Stimulated activated CD4-positive, alpha-beta T cell treated with anti-CD3 and anti-CD28 coated beads, Interleukin-2, amount 100 ng/mL, for 4 hours (primary cell): ENCODE measurements around the gene SPRED2.

Experiments
- DNase-seq: peaks from one replicate; pipeline ENCODE4 v3.0.0-alpha.2; 2020; ENCODE audit warnings: low read depth

The SPRED2 gene

DNA sequence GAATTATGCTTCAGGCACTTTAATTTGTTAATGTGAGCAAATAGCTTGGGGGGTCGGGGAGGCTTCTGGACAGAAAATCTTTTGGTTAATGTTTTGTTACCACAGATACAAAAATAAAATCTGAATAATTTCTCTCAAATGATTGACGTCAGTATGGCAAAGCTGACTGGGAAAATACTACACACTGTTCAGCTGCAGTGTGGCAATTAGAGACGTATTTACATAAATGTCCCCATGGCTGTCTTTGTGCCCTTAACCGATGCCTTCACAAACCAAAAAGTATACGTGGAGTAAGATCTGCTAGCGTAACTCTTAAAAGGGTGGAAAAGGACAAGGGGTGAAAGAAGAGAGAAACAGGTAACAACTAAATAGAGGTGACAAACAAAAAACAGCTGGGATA is 121.3 kb downstream of the SPRED2 start:
- no peak for DNase-seq

DNA sequence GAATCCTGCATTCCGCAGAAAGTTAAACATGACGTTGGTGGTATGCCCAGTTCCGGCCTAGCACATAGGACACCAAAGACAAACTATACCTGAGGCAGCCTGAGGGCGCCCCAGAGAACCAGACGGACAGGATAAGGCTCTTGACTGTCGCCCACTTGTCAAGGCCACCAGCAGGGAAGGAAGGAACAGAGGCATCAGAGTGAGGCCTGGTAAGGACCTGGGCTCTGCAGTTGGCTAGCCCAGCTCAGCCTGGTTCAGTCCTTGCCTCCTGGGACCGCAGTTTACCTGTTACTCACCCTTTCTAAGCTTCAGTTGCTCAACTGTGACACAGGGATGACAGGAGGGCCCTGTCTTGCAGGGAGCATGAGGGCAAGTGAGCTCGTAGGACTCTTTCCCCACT is 122.7 kb downstream of the SPRED2 start:
- no peak for DNase-seq

DNA sequence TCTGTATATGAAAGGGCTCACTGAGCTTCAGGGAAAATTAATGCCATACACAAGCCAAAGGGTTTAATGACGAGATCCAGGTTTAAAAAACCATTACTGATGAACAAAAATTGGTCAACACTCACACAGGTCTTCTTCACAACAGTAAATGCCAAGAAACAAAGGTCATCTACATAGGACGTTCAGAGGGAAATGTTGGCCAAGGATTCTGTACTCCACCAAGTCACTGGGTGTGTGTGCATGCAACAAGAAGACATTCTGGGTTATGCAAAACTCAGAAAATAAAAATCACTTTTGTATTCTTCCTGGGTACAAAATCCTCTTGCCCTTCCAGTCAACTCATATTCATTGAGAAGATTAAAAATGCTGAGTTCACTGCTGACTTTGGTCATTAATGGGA is 126.5 kb downstream of the SPRED2 start:
- no peak for DNase-seq

DNA sequence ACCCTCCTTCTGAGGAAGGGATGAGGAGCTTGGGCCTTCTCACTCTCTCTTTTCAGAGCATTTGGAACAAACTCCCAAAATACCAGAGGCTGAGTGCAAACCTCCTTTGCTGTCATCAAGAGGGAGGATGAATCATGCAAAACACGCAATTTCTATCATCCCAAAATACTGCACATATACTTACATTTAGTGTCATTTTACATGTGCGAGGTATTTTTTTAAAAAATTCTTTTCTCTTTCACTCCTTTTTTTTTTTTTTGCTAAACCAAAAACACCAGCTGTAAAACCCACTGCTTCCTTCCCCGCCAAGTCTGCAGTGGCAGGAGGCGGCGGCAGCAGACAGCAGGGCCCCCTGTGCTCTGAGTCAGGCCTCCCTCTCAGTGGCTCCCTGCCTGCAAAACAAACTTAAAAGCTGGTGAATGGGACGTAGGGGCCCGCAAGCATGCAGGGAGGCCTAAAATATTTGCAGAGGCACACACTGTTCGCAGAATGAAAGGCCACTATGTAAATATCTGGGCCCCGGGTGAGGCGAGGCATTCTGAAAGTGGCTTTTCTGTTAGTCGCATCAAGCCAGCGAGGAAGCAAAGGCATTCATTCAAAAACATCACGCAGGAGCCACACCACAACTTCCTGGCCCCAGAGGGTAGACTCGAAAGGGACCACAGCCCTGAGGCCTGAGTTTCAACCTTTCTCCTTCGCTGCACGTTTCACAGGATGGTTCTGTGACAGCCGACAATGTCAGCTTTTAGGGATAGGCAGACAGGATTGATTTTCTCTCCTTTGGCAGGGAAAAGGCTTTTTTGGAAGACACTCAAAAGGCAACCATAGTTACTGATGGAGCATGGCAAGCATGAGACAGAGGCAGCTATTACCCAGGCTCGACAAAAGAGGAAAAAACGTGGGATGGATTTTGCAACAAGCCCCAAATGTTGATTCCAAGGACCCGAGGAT is 131.4 kb downstream of the SPRED2 start:
- peak; percentile 45 for DNase-seq

DNA sequence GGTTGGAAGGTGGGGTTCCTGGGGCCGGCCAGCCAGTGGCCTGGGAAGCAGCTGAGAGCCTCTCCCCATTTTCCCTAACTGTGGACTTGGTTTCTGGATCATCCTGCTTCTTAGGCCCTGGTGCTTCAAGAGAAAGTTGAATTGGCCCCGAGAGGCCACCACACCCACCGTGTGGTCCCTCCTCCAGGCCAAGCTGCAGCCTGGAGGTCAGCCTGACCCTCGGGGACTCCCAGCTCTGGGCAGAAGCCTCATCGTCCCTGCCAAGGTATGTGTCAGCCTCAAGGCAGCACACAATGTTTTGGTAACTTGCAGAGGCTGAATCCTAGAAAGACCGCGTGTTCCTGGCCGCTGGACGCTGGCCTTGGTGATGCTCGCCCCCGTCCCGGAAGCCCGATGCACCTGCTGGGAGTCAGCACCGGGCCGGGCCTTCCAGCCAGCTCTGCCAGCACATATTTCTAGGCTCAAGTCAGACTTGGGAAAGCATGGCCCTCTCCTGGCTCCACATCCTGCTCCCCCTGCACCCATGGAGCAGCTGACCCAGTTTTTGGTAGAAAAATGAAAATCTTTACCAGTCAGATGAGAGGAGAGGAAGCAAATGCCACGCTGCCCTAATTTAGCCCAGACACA is 132.2 kb downstream of the SPRED2 start:
- DNase-seq, result no peak

DNA sequence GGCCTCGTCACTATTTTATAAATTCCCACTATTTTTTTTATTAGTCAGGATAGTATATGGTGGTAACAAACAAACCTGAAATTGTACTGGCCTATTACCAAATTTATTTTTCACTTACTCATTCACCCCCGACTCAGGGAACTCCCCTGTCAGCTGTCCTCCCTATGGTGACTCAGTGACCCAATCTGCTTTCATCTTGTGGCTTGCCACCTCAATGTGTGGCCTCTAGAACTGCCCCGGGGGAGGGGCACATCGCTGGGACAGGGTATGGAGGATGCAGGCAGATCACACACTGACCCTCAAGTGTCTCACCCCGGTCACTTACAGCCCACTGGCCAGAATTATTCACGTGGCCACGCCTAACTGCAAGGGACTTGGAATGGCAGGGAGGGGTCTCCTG is 133.2 kb downstream of the SPRED2 start:
- DNase-seq, result no peak

DNA sequence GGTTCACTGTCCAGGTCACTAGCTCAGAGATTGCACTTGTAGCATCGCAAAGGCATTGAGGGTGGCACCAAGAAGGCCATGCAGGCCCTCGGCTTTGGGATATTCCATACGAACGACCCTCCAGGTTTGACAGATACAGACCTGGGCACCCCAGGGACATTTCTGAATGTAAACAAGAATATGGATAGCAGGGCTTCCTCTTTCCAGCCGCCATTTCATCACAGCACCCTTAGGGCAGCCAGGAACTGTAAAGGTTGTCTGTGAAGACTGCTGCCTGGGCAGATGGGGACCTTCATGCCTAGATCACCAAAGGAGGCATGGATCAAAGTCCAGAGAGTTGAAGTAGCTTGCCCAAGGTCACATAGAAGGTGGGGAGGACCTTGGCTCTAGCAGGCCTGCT is 134.3 kb downstream of the SPRED2 start:
- DNase-seq, result no peak

- no peak for DNase-seq
Measured at GRCh38 chr2:65297544-65297943, 134.9 kb downstream of the SPRED2 start.

DNA sequence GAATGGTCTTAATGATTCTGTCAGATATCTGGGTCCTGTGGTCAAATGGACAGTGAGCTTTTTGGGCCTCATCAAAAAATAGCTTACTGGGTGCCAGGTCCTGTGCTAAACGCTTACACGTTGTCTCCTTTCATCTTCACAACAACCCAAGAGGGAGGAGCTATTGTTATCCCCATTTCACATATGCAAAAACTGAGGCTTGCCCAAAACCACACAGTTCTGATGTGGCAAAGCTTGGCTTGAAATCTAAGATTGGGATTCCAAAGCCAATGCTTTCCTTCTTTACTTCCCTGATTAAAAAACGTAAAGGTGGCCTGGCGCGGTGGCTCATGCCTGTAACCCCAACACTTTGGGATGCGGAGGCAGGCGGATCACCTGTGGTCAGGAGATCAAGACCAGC is 135.4 kb downstream of the SPRED2 start:
- no peak for DNase-seq

DNA sequence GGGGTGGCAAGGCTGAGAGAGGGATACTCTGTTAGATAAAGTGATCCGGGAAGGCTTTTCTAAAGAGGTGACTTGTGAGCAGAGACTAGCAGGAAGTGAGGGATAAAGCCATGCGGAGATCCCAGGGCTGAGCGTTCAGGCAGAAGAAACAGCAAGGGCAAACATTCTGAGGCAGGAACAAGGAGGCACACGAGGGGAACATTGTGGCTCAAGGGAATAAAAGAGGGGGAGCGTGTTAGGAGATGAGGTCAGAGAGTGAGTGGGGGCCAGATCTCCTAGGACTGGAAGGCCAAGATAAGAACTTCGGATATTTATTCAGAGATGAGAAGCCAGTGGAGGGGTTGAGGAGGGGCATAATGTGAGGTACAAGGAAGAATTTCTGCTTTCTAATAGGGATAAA is 137.7 kb downstream of the SPRED2 start:
- no peak for DNase-seq

- DNase-seq, result no peak
Measured at GRCh38 chr2:65294136-65294535, 138.3 kb downstream of the SPRED2 start.

GRCh38 chr2:65293376-65293775 is 139.0 kb downstream of the SPRED2 start:
- DNase-seq, result no peak

DNA sequence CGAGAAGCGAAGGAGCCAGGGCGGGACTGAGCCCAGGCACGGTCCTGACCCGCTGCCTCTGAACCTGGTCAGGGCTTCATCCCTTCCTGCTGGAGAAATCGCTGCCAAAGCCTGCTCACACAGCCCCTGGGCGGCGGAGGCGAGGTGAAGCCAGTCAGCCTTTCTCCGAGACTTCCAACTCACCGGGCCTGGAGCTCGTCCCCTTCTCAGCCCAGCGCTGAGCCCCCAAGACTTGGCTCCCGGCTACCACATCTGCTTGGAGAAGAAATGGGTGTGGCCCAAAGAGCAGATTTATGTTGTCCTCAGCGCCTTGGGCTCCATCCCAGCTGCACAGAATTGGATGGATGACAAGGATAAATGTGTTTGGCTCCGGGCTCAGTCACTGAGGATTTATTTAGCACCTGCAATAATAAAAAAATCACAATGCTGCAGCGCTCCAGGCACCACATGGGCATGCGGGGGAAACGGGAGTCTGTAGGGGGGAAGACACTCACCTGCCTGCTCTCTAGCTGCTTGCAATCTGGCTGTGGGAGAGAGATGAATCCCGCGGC is 139.9 kb downstream of the SPRED2 start:
- DNase-seq, result no peak

GRCh38 chr2:65292106-65292400 is 140.3 kb downstream of the SPRED2 start:
- no peak for DNase-seq

- DNase-seq, result no peak
Measured at GRCh38 chr2:65291216-65292105, 140.9 kb downstream of the SPRED2 start.

DNA sequence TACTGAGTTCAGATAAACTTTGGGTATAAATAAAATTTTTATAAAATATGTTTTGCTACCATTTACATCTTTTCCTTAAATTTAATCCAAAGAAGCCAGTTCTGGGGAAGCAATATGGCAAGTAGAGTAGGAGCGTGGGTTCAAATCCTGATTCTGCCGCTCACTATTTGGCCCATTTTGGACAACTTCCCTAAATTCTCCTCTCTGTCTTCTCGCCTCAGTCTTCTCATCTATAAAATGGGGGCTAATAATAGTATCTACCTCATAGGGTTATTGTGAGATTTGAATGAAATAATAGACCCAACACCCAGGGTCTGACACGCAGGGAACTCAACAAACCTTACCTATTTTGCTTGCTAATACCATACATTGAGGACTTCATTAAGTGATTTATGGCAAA is 145.0 kb downstream of the SPRED2 start:
- no peak for DNase-seq

- DNase-seq, result no peak
Measured at GRCh38 chr2:65282477-65283053, 149.8 kb downstream of the SPRED2 start.

- DNase-seq, result no peak
Measured at GRCh38 chr2:65281627-65282351, 150.6 kb downstream of the SPRED2 start.

- no peak for DNase-seq
Measured at GRCh38 chr2:65279756-65280155, 152.6 kb downstream of the SPRED2 start.

GRCh38 chr2:65278531-65278981 is 153.8 kb downstream of the SPRED2 start:
- no peak for DNase-seq

DNA sequence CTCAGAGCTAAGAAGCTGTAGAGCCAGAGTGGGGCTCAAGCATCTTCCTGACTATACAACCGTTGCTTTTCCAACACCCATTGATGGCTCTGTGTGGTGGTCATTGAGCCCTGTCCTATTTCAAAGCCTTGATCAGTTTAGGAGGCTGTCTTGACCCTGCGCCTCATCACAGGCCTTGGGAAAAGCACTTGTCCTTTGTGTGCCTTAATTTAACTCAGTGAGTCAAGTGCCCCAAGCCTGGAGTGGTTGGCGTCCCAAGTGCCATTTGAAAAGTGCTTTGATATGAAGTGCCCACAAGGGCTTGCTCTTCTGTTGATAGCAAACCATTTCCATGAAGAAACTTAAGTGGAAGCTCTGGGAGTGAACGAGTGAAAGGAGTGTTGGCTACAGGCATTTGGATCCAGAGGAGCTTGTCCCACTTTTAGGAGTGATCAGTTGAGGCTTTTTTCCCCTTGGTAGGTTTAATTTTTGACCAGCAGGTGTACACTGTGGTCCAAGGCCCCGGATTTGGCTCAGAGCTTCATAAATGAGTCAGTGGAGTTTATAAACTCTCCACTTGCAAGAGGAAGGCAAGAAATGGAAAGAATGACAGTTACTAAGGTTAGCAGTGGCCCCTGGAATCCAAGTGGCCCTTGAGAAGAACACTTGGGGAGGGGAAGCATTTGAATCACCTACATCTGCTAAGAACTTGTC is 154.5 kb downstream of the SPRED2 start:
- no peak for DNase-seq
